GM19035 (cell line): ENCODE results near the gene DMRT2.

Source experiments
- ATAC-seq: cut with Tn5 transposase; IDR thresholded peaks from one replicate; pipeline ENCODE4 v1.9.1; 2021; ENCODE audit not compliant: unreplicated experiment

The DMRT2 gene

GRCh38 chr9:1086517-1086916 is 36.4 kb downstream of the DMRT2 start:
- ATAC-seq = no peak

GRCh38 chr9:1087120-1087881 is 37.1 kb downstream of the DMRT2 start:
- peak; percentile 59 for ATAC-seq

GRCh38 chr9:1094749-1095148 is 44.6 kb downstream of the DMRT2 start:
- ATAC-seq = no peak

GRCh38 chr9:1096155-1096964 is 46.2 kb downstream of the DMRT2 start:
- ATAC-seq = no peak

- no peak for ATAC-seq
Observed at GRCh38 chr9:1098551-1098950, 48.4 kb downstream of the DMRT2 start.

GRCh38 chr9:1100201-1100600 is 50.0 kb downstream of the DMRT2 start:
- ATAC-seq = no peak

GRCh38 chr9:1100945-1101344 is 50.8 kb downstream of the DMRT2 start:
- no peak for ATAC-seq

- no peak for ATAC-seq
Observed at GRCh38 chr9:1101846-1102641, 51.9 kb downstream of the DMRT2 start.

GRCh38 chr9:1102642-1102970 is 52.4 kb downstream of the DMRT2 start:
- ATAC-seq = no peak
